IMR-90 (cell line): Measurements from ENCODE around the gene COL19A1. TPM values are rescaled to one million over a fixed set of nuclear protein-coding genes. Genes with fewer than 3 reads are reported as not detected.

ENCODE experiments used
- ATAC-seq: fragments of 200-7000 bp; cut with Tn5 transposase; 2 replicates; pipeline ENCODE4 v1.9.1; 2020; ENCODE audit warnings: low read depth, mild to moderate bottlenecking, moderate library complexity
- BruUV-seq: library from RNA; stranded (reverse); fragments of 400-500 nt; replicated peaks from 2 replicates; lab custom pipeline; 2021; lab: Mats Ljungman, UMichigan
- CTCF ChIA-PET: fragments of 300-600 bp; formaldehyde crosslinking; extraction: SDS; loops from one replicate; lab custom pipeline; 2021; ENCODE audit warnings: antibody characterized with exemption; lab: Yijun Ruan, JAX
- POLR2A ChIA-PET: fragments of 300-600 bp; sonication (Branson Sonifier 250); formaldehyde crosslinking; loops from one replicate; lab custom pipeline; 2022; ENCODE audit warnings: antibody characterized with exemption; ENCODE audit not compliant: unreplicated experiment; lab: Charles Lee
- DNase-seq: peaks from one replicate; pipeline ENCODE4 v3.0.0; 2013
- H2AFZ ChIP-seq: replicated peaks from 2 replicates; pipeline ENCODE3; 2013; ENCODE audit warnings: low read length, mild to moderate bottlenecking; ENCODE audit not compliant: poor library complexity
- H2AK5ac ChIP-seq: 2 replicates; pipeline ENCODE4 v1.6.1; 2013; ENCODE audit warnings: low read depth, low read length, inconsistent platforms
- H2AK9ac ChIP-seq: replicated peaks from 2 replicates; pipeline ENCODE3; 2013; ENCODE audit warnings: mild to moderate bottlenecking, low read depth, low read length, moderate library complexity; ENCODE audit not compliant: poor library complexity
- H2BK120ac ChIP-seq: 2 replicates; pipeline ENCODE4 v1.6.1; 2013; ENCODE audit warnings: low read depth, low read length, inconsistent platforms
- H2BK15ac ChIP-seq: 3 replicates; pipeline ENCODE4 v1.6.1; 2013; ENCODE audit warnings: low read depth, low read length, inconsistent platforms
- H2BK20ac ChIP-seq: 2 replicates; pipeline ENCODE4 v1.6.1; 2013; ENCODE audit warnings: low read depth, mild to moderate bottlenecking, inconsistent platforms, low read length, moderate library complexity
- H2BK5ac ChIP-seq: 2 replicates; pipeline ENCODE4 v1.6.1; 2013; ENCODE audit warnings: mild to moderate bottlenecking, low read depth, low read length, inconsistent platforms; ENCODE audit not compliant: poor library complexity, severe bottlenecking
- H3K14ac ChIP-seq: replicated peaks from 2 replicates; pipeline ENCODE4 v1.6.1; 2013; ENCODE audit warnings: low read depth, low read length, inconsistent platforms
- H3K18ac ChIP-seq: 2 replicates; pipeline ENCODE4 v1.6.1; 2013; ENCODE audit warnings: low read depth, low read length, control low read depth
- H3K23ac ChIP-seq: 2 replicates; pipeline ENCODE4 v1.6.1; 2013; ENCODE audit warnings: low read depth, low read length, inconsistent platforms
- H3K27ac ChIP-seq: 2 replicates; pipeline ENCODE4 v1.5.1; 2013; ENCODE audit warnings: mild to moderate bottlenecking, control low read depth, low read length; ENCODE audit not compliant: insufficient read depth
- H3K27me3 ChIP-seq: 2 replicates; pipeline ENCODE4 v1.6.1; 2013; ENCODE audit warnings: low read length; ENCODE audit not compliant: control insufficient read depth, insufficient read depth
- H3K36me3 ChIP-seq: 2 replicates; pipeline ENCODE4 v1.6.1; 2013; ENCODE audit warnings: low read length, mixed read lengths; ENCODE audit not compliant: control insufficient read depth, insufficient read depth
- H3K4ac ChIP-seq: 2 replicates; pipeline ENCODE4 v1.6.1; 2013; ENCODE audit warnings: low read depth, low read length, inconsistent platforms
- H3K4me1 ChIP-seq: 2 replicates; pipeline ENCODE4 v1.6.1; 2013; ENCODE audit warnings: low read length, mixed read lengths; ENCODE audit not compliant: control insufficient read depth, insufficient read depth
- H3K4me2 ChIP-seq: 2 replicates; pipeline ENCODE4 v1.6.1; 2013; ENCODE audit warnings: low read depth, mild to moderate bottlenecking, control low read depth, low read length, moderate library complexity
- H3K4me3 ChIP-seq: 2 replicates; pipeline ENCODE4 v1.5.1; 2013; ENCODE audit warnings: low read depth, mild to moderate bottlenecking, control low read depth, low read length, moderate library complexity; ENCODE audit not compliant: insufficient read depth
- H3K56ac ChIP-seq: 2 replicates; pipeline ENCODE4 v1.6.1; 2013; ENCODE audit warnings: low read length, inconsistent platforms; ENCODE audit not compliant: insufficient read depth; ENCODE audit errors: extremely low read depth
- H3K79me1 ChIP-seq, 2 experiments: 2 replicates each; pipeline ENCODE4 v1.6.1; 2013; ENCODE audit warnings: low read length in 2 of 2, inconsistent platforms in 1 of 2, low read depth in 1 of 2
- H3K9ac ChIP-seq: 2 replicates; pipeline ENCODE4 v1.6.1; 2013; ENCODE audit warnings: low read depth, low read length, control low read depth
- H3K9me1 ChIP-seq: 2 replicates; pipeline ENCODE4 v1.6.1; 2013; ENCODE audit warnings: low read length, inconsistent platforms; ENCODE audit not compliant: insufficient read depth
- H3K9me3 ChIP-seq: 2 replicates; pipeline ENCODE4 v1.6.1; 2013; ENCODE audit warnings: low read length; ENCODE audit not compliant: control insufficient read depth, insufficient read depth
- H4K20me1 ChIP-seq: 2 replicates; pipeline ENCODE4 v1.6.1; 2013; ENCODE audit warnings: low read length, inconsistent platforms; ENCODE audit not compliant: insufficient read depth
- H4K5ac ChIP-seq: 2 replicates; pipeline ENCODE4 v1.6.1; 2013; ENCODE audit warnings: mild to moderate bottlenecking, low read depth, low read length, control low read depth
- H4K8ac ChIP-seq, 2 experiments: 2 replicates each; pipeline ENCODE4 v1.6.1; 2013; ENCODE audit warnings: low read depth in 2 of 2, low read length in 2 of 2, control low read depth in 1 of 2, inconsistent platforms in 1 of 2
- H4K91ac ChIP-seq: 2 replicates; pipeline ENCODE4 v1.6.1; 2013; ENCODE audit warnings: low read depth, low read length, inconsistent platforms; ENCODE audit not compliant: insufficient read depth
- BHLHE40 ChIP-seq: fragments of 150-350 bp; IDR thresholded peaks from 2 replicates; pipeline ENCODE4 v1.6.1; 2016; ENCODE audit warnings: mild to moderate bottlenecking, low read depth, low read length
- CHD1 ChIP-seq: IDR thresholded peaks from 2 replicates; pipeline ENCODE4 v1.6.1; 2012; ENCODE audit warnings: low read depth, low read length, improper control_type of control experiment
- MAZ ChIP-seq: IDR thresholded peaks from 2 replicates; pipeline ENCODE4 v1.6.1; 2012; ENCODE audit warnings: low read depth, mild to moderate bottlenecking, low read length, improper control_type of control experiment, moderate library complexity, borderline replicate concordance
- MXI1 ChIP-seq: IDR thresholded peaks from 2 replicates; pipeline ENCODE4 v1.6.1; 2012; ENCODE audit warnings: low read depth, mild to moderate bottlenecking, low read length, moderate library complexity, borderline replicate concordance
- NFE2L2 ChIP-seq: fragments of 150-350 bp; IDR thresholded peaks from 2 replicates; pipeline ENCODE4 v1.6.1; 2016; ENCODE audit warnings: low read depth, mild to moderate bottlenecking, low read length
- POLR2A ChIP-seq: IDR thresholded peaks from 2 replicates; pipeline ENCODE4 v1.6.1; 2012; ENCODE audit warnings: mild to moderate bottlenecking, low read depth, low read length
- RCOR1 ChIP-seq: IDR thresholded peaks from 2 replicates; pipeline ENCODE4 v1.6.1; 2012; ENCODE audit warnings: mild to moderate bottlenecking, low read length, improper control_type of control experiment; ENCODE audit not compliant: insufficient replicate concordance
- RFX5 ChIP-seq: IDR thresholded peaks from 2 replicates; pipeline ENCODE4 v1.8.0; 2012; ENCODE audit warnings: low read depth, mild to moderate bottlenecking, low read length, moderate library complexity
- WGBS, 2 experiments: methylation state at CpG; one replicate each; pipeline versions ENCODE4 v1.1.5 to v1.1.7; 2013; ENCODE audit warnings: missing lambda C conversion rate in 2 of 2; ENCODE audit not compliant: insufficient read length in 1 of 2; ENCODE audit errors: extremely low coverage in 2 of 2; 5-methylcytosine and 5-hydroxymethylcytosine counted together
- dilution Hi-C: fragments of 300-500 bp; cut with HindIII; formaldehyde crosslinking; loops from one replicate; pipeline ENCODE4 v1.14.3; 2018; ENCODE audit warnings: low sequenced_read_pairs; ENCODE audit not compliant: unreplicated experiment
- in situ Hi-C: fragments of 300-500 bp; cut with MboI; formaldehyde crosslinking; loops from 3 replicates; pipeline ENCODE4 v1.14.3; 2019; ENCODE audit warnings: low sequenced_read_pairs, inconsistent platforms, mixed read lengths
- intact Hi-C: fragments of 100-400 bp; cut with micrococcal nuclease; formaldehyde crosslinking; loops from 2 replicates; pipeline ENCODE4 v1.10.0; 2022
- polyA plus RNA-seq, 3 experiments: library from polyadenylated mRNA; depleted of rRNA; stranded (reverse); fragments of >200 nt; gene quantifications; 2 replicates each; pipeline ENCODE4 v1.2.3, GENCODE V29; 2012; ENCODE audit warnings: low replicate concordance in 1 of 3
- total RNA-seq: library from RNA; depleted of rRNA; stranded (reverse); fragments of >200 nt; gene quantifications from 2 replicates; pipeline ENCODE4 v1.2.3, GENCODE V29; 2012

The COL19A1 gene
- total and polyA plus RNA-seq, 2 of the 4 experiments (the other 2 are of a cell fraction), result under 0.01 TPM; not detected in 1

DNA sequence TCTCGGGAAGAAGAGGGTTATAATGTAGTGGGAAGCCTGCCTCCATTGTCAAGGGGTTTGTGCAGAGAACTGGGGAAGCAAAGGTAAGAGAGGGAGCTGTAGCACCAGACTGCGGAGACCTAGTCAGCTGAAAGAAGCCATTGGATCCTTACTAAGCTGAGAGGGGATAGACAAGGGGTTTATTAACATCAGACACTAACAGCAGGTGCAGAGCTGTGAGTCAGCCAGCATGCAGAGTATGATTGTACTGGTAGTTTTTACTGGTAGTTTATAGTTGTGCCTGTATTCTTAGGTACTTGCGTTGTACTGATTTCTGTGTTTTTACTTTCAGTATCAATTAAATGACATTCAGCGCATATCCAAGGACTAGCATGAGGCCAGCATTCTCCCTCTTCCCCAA, 17.8 kb upstream of the COL19A1 start:
- H2AFZ ChIP-seq, result no peak overlapping the region
- in situ Hi-C loops (loop anchor here (25.0 kb wide), 1 partner anchor 264 kb away; no protein-coding TSS in a partner anchor), dilution Hi-C loops (no loop called here), intact Hi-C loops (no loop called here)
- no peak overlapping the region for H4K8ac ChIP-seq
- no CpG with 5 or more reads among the region's 4 CpGs for WGBS, 2 experiments
- no peaks in the 10 kb centered on the region for H3K79me1 ChIP-seq
- no peak overlapping the region for H3K18ac ChIP-seq
- no peak overlapping the region for H2BK5ac ChIP-seq
- no peak overlapping the region for H3K23ac ChIP-seq
- no peak for TF ChIP-seq RFX5
- no peak for TF ChIP-seq RCOR1
- TF ChIP-seq BHLHE40, result no peak
- no peak for TF ChIP-seq MXI1
- no peak for TF ChIP-seq NFE2L2
- TF ChIP-seq MAZ, result no peak
- no peak for TF ChIP-seq CHD1
- TF ChIP-seq POLR2A, result no peak
- H2AK5ac ChIP-seq, result no peak overlapping the region
- no peaks in the 10 kb centered on the region for H3K9me1 ChIP-seq
- H2BK120ac ChIP-seq, result no peak overlapping the region
- no peaks in the 10 kb centered on the region for H3K9me3 ChIP-seq
- no peak overlapping the region for H3K9ac ChIP-seq
- no peaks in the 10 kb centered on the region for H3K4me1 ChIP-seq
- POLR2A ChIA-PET, result no interaction called here
- no peaks in the 10 kb centered on the region for H3K36me3 ChIP-seq
- CTCF ChIA-PET, result no interaction called here
- no peak overlapping the region for H3K4me2 ChIP-seq
- no peak overlapping the region for H3K14ac ChIP-seq
- H4K5ac ChIP-seq, result no peak overlapping the region
- no peak overlapping the region for H3K4me3 ChIP-seq
- H3K4ac ChIP-seq, result no peak overlapping the region
- H4K20me1 ChIP-seq, result no peaks in the 10 kb centered on the region
- no TSS peak for BruUV-seq
- H3K27ac ChIP-seq, result no peak overlapping the region
- no peak for DNase-seq
- no peak overlapping the region for H2AK9ac ChIP-seq
- no peak overlapping the region for H3K56ac ChIP-seq
- no peak for ATAC-seq
- no peak overlapping the region for H4K91ac ChIP-seq
- H2BK20ac ChIP-seq, result no peak overlapping the region
- H3K27me3 ChIP-seq, result no peaks in the 10 kb centered on the region
- H2BK15ac ChIP-seq, result no peak overlapping the region
